H1 (cell line): Measurements from ENCODE around the gene ALG5. TPM values are rescaled to one million over a fixed set of nuclear protein-coding genes. Genes with fewer than 3 reads are reported as not detected.

Experiments used
- CTCF ChIA-PET: fragments of 300-600 bp; sonication (Branson Sonifier 250); formaldehyde crosslinking; loops from one replicate; lab custom pipeline; 2021; ENCODE audit not compliant: partially characterized antibody; lab: Charles Lee
- POLR2A ChIA-PET: fragments of 300-600 bp; sonication (Branson Sonifier 250); formaldehyde crosslinking; loops from one replicate; lab custom pipeline; 2021; ENCODE audit warnings: inconsistent platforms; ENCODE audit not compliant: partially characterized antibody; lab: Charles Lee
- DNase-seq, 2 experiments: peaks; one replicate each; pipeline versions ENCODE4 v3.0.0 to v3.0.0-alpha.2; 2010 to 2022; ENCODE audit warnings: low spot score in 2 of 2, low read depth in 1 of 2, mixed read lengths in 1 of 2
- FAIRE-seq: peaks from 2 replicates; lab custom pipeline; 2011; peaks lifted over from hg19 to GRCh38; lab: Jason Lieb, UNC
- H2AFZ ChIP-seq: 2 replicates; pipeline ENCODE4 v1.8.1; 2012; ENCODE audit warnings: low read length, inconsistent platforms
- H2AK5ac ChIP-seq: 2 replicates; pipeline ENCODE4 v1.6.1; 2013; ENCODE audit warnings: low read depth, low read length
- H2BK120ac ChIP-seq: replicated peaks from 2 replicates; pipeline ENCODE3; 2013; ENCODE audit warnings: low read depth, low read length, inconsistent platforms
- H2BK12ac ChIP-seq: 2 replicates; pipeline ENCODE4 v1.6.1; 2013; ENCODE audit warnings: low read depth, low read length
- H2BK15ac ChIP-seq: 2 replicates; pipeline ENCODE4 v1.6.1; 2013; ENCODE audit warnings: low read length
- H2BK20ac ChIP-seq: 2 replicates; pipeline ENCODE4 v1.6.1; 2013; ENCODE audit warnings: low read length
- H2BK5ac ChIP-seq: 2 replicates; pipeline ENCODE4 v1.6.1; 2013; ENCODE audit warnings: low read depth, low read length
- H3K14ac ChIP-seq: 2 replicates; pipeline ENCODE4 v1.6.1; 2013; ENCODE audit warnings: inconsistent platforms; ENCODE audit not compliant: insufficient read length
- H3K18ac ChIP-seq: 2 replicates; pipeline ENCODE4 v1.6.1; 2013; ENCODE audit warnings: low read length; ENCODE audit errors: extremely low read depth
- H3K23ac ChIP-seq: 2 replicates; pipeline ENCODE4 v1.6.1; 2013; ENCODE audit warnings: inconsistent platforms; ENCODE audit not compliant: insufficient read length
- H3K23me2 ChIP-seq: 2 replicates; pipeline ENCODE4 v1.6.1; 2013; ENCODE audit warnings: low read depth, low read length
- H3K27ac ChIP-seq: 2 replicates; pipeline ENCODE4 v1.6.1; 2011; ENCODE audit warnings: low read depth, low read length, inconsistent platforms
- H3K27me3 ChIP-seq, 4 experiments: replicated peaks in 1 of 4; 1 replicate in 1 of 4; 2 replicates in 3 of 4; pipeline versions ENCODE4 v1.6.1 to v1.8.1; 2011 to 2013; ENCODE audit warnings: low read length in 3 of 4, mild to moderate bottlenecking in 3 of 4, inconsistent platforms in 2 of 4, mixed read lengths in 2 of 4, moderate library complexity in 1 of 4; ENCODE audit not compliant: control insufficient read depth in 3 of 4, insufficient read depth in 3 of 4; ENCODE audit errors: extremely low read depth in 1 of 4
- H3K36me3 ChIP-seq, 4 experiments: 2 replicates each; pipeline versions ENCODE4 v1.6.1 to v1.8.1; 2011 to 2013; ENCODE audit warnings: mild to moderate bottlenecking in 4 of 4, low read length in 3 of 4, moderate library complexity in 2 of 4, control low read depth in 1 of 4, inconsistent platforms in 1 of 4; ENCODE audit not compliant: insufficient read depth in 4 of 4, control insufficient read depth in 2 of 4
- H3K4ac ChIP-seq: replicated peaks from 2 replicates; pipeline ENCODE3; 2013; ENCODE audit warnings: low read length, low read depth, mixed read lengths, inconsistent platforms; ENCODE audit not compliant: insufficient read length
- H3K4me1 ChIP-seq, 4 experiments: replicated peaks in 1 of 4; 1 replicate in 1 of 4; 2 replicates in 3 of 4; pipeline versions ENCODE4 v1.6.1 to v1.8.1; 2011 to 2013; ENCODE audit warnings: low read length in 3 of 4, inconsistent platforms in 2 of 4, mixed read lengths in 1 of 4; ENCODE audit not compliant: insufficient read depth in 4 of 4, control insufficient read depth in 3 of 4
- H3K4me2 ChIP-seq, 2 experiments: 2 replicates each; pipeline versions ENCODE4 v1.6.1 to v1.8.1; 2011 to 2013; ENCODE audit warnings: low read depth in 2 of 2, low read length in 2 of 2, control low read depth in 1 of 2, inconsistent platforms in 1 of 2, mild to moderate bottlenecking in 1 of 2; ENCODE audit not compliant: insufficient read depth in 1 of 2
- H3K4me3 ChIP-seq, 4 experiments: fragments of 200-600, 300-600 bp in 1 of 4; sonication (generic), shearing (Covaris generic), sonication (Bioruptor Twin) in 1 of 4; 2 replicates each; pipeline versions ENCODE4 v1.5.1 to v1.8.1; 2011 to 2016; ENCODE audit warnings: low read length in 4 of 4, low read depth in 3 of 4, control low read depth in 2 of 4, inconsistent platforms in 2 of 4, mild to moderate bottlenecking in 2 of 4, mixed read lengths in 1 of 4, moderate library complexity in 1 of 4; ENCODE audit not compliant: insufficient read depth in 2 of 4; ENCODE audit errors: extremely low read depth in 1 of 4
- H3K56ac ChIP-seq: replicated peaks from 2 replicates; pipeline ENCODE3; 2013; ENCODE audit warnings: low read depth, mild to moderate bottlenecking, mixed read lengths, low read length, inconsistent platforms; ENCODE audit not compliant: insufficient read length
- H3K79me1 ChIP-seq: 2 replicates; pipeline ENCODE4 v1.6.1; 2013; ENCODE audit warnings: low read depth, low read length, control low read depth
- H3K79me2 ChIP-seq, 2 experiments: 2 replicates each; pipeline versions ENCODE4 v1.6.1 to v1.8.1; 2012 to 2013; ENCODE audit warnings: low read length in 2 of 2, mild to moderate bottlenecking in 2 of 2, inconsistent platforms in 1 of 2; ENCODE audit not compliant: insufficient read depth in 2 of 2, control insufficient read depth in 1 of 2
- H3K9ac ChIP-seq, 4 experiments: replicated peaks in 1 of 4; 1 replicate in 1 of 4; 2 replicates in 3 of 4; pipeline versions ENCODE4 v1.6.1 to v1.8.1; 2011 to 2013; ENCODE audit warnings: low read depth in 3 of 4, low read length in 3 of 4, control low read depth in 2 of 4, mild to moderate bottlenecking in 2 of 4, moderate library complexity in 2 of 4, inconsistent platforms in 1 of 4; ENCODE audit errors: extremely low read depth in 1 of 4
- H3K9me3 ChIP-seq, 2 experiments: 2 replicates each; pipeline versions ENCODE4 v1.6.1 to v1.8.1; 2012 to 2013; ENCODE audit warnings: mild to moderate bottlenecking in 2 of 2, moderate library complexity in 2 of 2, control low read depth in 1 of 2, inconsistent platforms in 1 of 2, low read depth in 1 of 2, low read length in 1 of 2, mixed read lengths in 1 of 2; ENCODE audit not compliant: insufficient read depth in 2 of 2
- H4K20me1 ChIP-seq, 2 experiments: replicated peaks in 1 of 2; 2 replicates each; pipeline versions ENCODE3 to v1.8.1; 2011 to 2013; ENCODE audit warnings: inconsistent platforms in 2 of 2, low read length in 2 of 2, mild to moderate bottlenecking in 1 of 2; ENCODE audit not compliant: insufficient read depth in 2 of 2, control insufficient read depth in 1 of 2
- H4K5ac ChIP-seq: 2 replicates; pipeline ENCODE4 v1.6.1; 2013; ENCODE audit warnings: low read length, low read depth, mixed read lengths, inconsistent platforms; ENCODE audit not compliant: insufficient read length
- H4K8ac ChIP-seq: 2 replicates; pipeline ENCODE4 v1.8.0; 2013; ENCODE audit warnings: mild to moderate bottlenecking, moderate library complexity, low read length, inconsistent platforms; ENCODE audit not compliant: insufficient read depth; ENCODE audit errors: extremely low read depth
- H4K91ac ChIP-seq: replicated peaks from 2 replicates; pipeline ENCODE3; 2013; ENCODE audit warnings: low read length, mixed read lengths, inconsistent platforms; ENCODE audit not compliant: insufficient read length
- ASH2L ChIP-seq: fragments of 200-600, 300-600 bp; sonication (generic); IDR thresholded peaks from one replicate; pipeline ENCODE4 v1.7.1; 2017; ENCODE audit warnings: low read length
- BRCA1 ChIP-seq: IDR thresholded peaks from 2 replicates; pipeline ENCODE4 v1.6.1; 2012; ENCODE audit warnings: low read depth, low read length, improper control_type of control experiment
- CHD2 ChIP-seq: IDR thresholded peaks from 2 replicates; pipeline ENCODE4 v1.6.1; 2012; ENCODE audit warnings: low read length, improper control_type of control experiment
- CREB1 ChIP-seq: IDR thresholded peaks from 2 replicates; pipeline ENCODE4 v1.6.1; 2012; ENCODE audit warnings: inconsistent platforms
- EGR1 ChIP-seq: IDR thresholded peaks from 2 replicates; pipeline ENCODE4 v1.6.1; 2011; ENCODE audit warnings: low read depth, low read length, borderline replicate concordance
- GTF2F1 ChIP-seq: IDR thresholded peaks from 2 replicates; pipeline ENCODE4 v1.6.1; 2012; ENCODE audit warnings: low read depth, low read length, improper control_type of control experiment, borderline replicate concordance
- KDM1A ChIP-seq: fragments of 200-600, 300-600 bp; sonication (generic); IDR thresholded peaks from 2 replicates; pipeline ENCODE4 v1.7.1; 2016; ENCODE audit warnings: mild to moderate bottlenecking, low read length, borderline replicate concordance
- PHF8 ChIP-seq: fragments of 200-600 bp; sonication (generic); conservative IDR thresholded peaks from 2 replicates; pipeline ENCODE4 v1.7.1; 2012; ENCODE audit warnings: low read depth, mild to moderate bottlenecking, inconsistent platforms, low read length, moderate library complexity
- TAF7 ChIP-seq: optimal IDR thresholded peaks from 2 replicates; pipeline ENCODE3; 2011; ENCODE audit warnings: low read depth, mild to moderate bottlenecking, inconsistent platforms, low read length, moderate library complexity, borderline replicate concordance
- TEAD4 ChIP-seq: IDR thresholded peaks from 2 replicates; pipeline ENCODE4 v1.6.1; 2012; ENCODE audit warnings: low read depth, low read length, inconsistent platforms, mixed read lengths
- WGBS, 2 experiments: shearing (Covaris generic) in 1 of 2; methylation state at CpG; one replicate each; pipeline versions ENCODE4 v1.1.6 to v1.1.7; 2013 to 2015; ENCODE audit warnings: low lambda C conversion rate in 2 of 2, mixed read lengths in 2 of 2, inconsistent platforms in 1 of 2, low coverage in 1 of 2, missing lambda C conversion rate in 1 of 2; ENCODE audit not compliant: insufficient replicate concordance in 2 of 2, insufficient coverage in 1 of 2, insufficient read length in 1 of 2; ENCODE audit errors: extremely low coverage in 1 of 2, missing lambda C conversion rate in 1 of 2; 5-methylcytosine and 5-hydroxymethylcytosine counted together
- polyA plus RNA-seq, 7 experiments: library from polyadenylated mRNA; depleted of rRNA in 3 of 7; stranded (reverse) in 5 of 7; unstranded in 2 of 7; fragments of >200 nt in 5 of 7; fragments of 200-250 nt in 2 of 7; gene quantifications; 1 replicate in 5 of 7; 2 replicates in 1 of 7; 4 replicates in 1 of 7; pipeline versions ENCODE4 v1.2.1 to v1.2.3, GENCODE V29; 2011 to 2013; ENCODE audit warnings: missing spikeins in 2 of 7, mixed read lengths in 2 of 7
- total RNA-seq: library from RNA; stranded (reverse); fragmentation: NEBNext Ultra II Directional; extraction: Animal tissue kit (Norgen Biotek cat#: 25700); gene quantifications from 2 replicates; pipeline ENCODE4 v1.2.1, GENCODE V29; 2021
- TF ChIP-seq, protein P1 (sequence below): IDR thresholded peaks from 2 replicates; pipeline ENCODE4 v1.6.1; 2012; ENCODE audit warnings: low read length, inconsistent platforms

Gene ALG5
- total and polyA plus RNA-seq, 2 of the 8 experiments (the other 6 are each of a cell fraction or from before 2014, with no cell fraction given): 15.0 to 24.3 TPM

DNA sequence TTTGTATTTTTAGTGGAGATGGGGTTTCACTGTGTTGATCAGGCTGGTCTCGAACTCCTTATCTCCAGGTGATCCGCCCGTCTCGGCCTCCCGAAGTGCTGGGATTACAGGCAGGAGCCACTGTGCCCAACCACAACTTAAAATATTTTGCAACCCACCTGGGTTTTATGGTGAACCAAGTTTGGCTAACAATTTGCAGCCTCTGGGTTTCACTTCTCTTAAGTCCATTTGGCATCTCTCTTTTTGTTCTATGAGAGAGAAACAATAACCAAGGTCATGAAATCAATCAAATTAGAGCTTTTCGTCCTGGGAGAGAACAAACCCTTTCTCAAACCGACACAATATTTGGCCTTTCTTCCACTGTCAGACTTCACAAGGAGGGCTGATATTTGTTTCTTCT is 73.5 kb downstream of the ALG5 start:
- H3K4ac ChIP-seq: no peak overlapping the region
- H4K20me1 ChIP-seq: no peaks in the 10 kb centered on the region
- H3K14ac ChIP-seq: no peak overlapping the region
- H2BK5ac ChIP-seq: no peak overlapping the region
- no peak overlapping the region for H2AK5ac ChIP-seq
- 86% methylated on average over 7 of the region's 7 CpGs; no CpG with 5 or more reads in 1 of the 2 experiments for whole genome bisulfite sequencing, 2 experiments
- H4K5ac ChIP-seq: no peak overlapping the region
- POLR2A ChIA-PET: no interaction called here
- peaks cover 0 to 4% (median 3%) of the 10 kb centered on the region in 4 experiments; a peak in 3 of 7 replicates for H3K27me3 ChIP-seq
- H3K9ac ChIP-seq: no peak overlapping the region
- H3K18ac ChIP-seq: no peak overlapping the region
- H3K23ac ChIP-seq: no peak overlapping the region
- H4K91ac ChIP-seq: no peak overlapping the region
- no peak overlapping the region for H3K56ac ChIP-seq
- no peak for DNase-seq
- H2BK20ac ChIP-seq: no peak overlapping the region
- no peak overlapping the region for H2BK120ac ChIP-seq
- H3K36me3 ChIP-seq: no peaks in the 10 kb centered on the region
- H3K79me2 ChIP-seq: no peaks in the 10 kb centered on the region
- no peak overlapping the region for H2BK12ac ChIP-seq
- no peak for FAIRE-seq
- CTCF ChIA-PET: no interaction called here
- H3K23me2 ChIP-seq: no peaks in the 10 kb centered on the region; the same call in 1 of the 2 replicates
- H4K8ac ChIP-seq: no peak overlapping the region
- no peaks in the 10 kb centered on the region for H3K4me1 ChIP-seq
- no peak overlapping the region for H2AFZ ChIP-seq
- no peak overlapping the region for H3K4me3 ChIP-seq
- TF ChIP-seq GTF2F1: no peak
- TF ChIP-seq CHD2: no peak
- no peak for TF ChIP-seq KDM1A
- no peak for TF ChIP-seq BRCA1
- no peak for TF ChIP-seq TEAD4
- no peak for TF ChIP-seq ASH2L
- no peak for TF ChIP-seq TAF7
- no peak for TF ChIP-seq CREB1
- no peak for TF ChIP-seq EGR1
- TF ChIP-seq, protein P1, sequence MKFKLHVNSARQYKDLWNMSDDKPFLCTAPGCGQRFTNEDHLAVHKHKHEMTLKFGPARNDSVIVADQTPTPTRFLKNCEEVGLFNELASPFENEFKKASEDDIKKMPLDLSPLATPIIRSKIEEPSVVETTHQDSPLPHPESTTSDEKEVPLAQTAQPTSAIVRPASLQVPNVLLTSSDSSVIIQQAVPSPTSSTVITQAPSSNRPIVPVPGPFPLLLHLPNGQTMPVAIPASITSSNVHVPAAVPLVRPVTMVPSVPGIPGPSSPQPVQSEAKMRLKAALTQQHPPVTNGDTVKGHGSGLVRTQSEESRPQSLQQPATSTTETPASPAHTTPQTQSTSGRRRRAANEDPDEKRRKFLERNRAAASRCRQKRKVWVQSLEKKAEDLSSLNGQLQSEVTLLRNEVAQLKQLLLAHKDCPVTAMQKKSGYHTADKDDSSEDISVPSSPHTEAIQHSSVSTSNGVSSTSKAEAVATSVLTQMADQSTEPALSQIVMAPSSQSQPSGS: no peak
- no peak for TF ChIP-seq PHF8
- no peak overlapping the region for H3K27ac ChIP-seq
- H3K79me1 ChIP-seq: no peaks in the 10 kb centered on the region
- H3K9me3 ChIP-seq: no peaks in the 10 kb centered on the region
- H3K4me2 ChIP-seq: no peak overlapping the region
- H2BK15ac ChIP-seq: no peak overlapping the region
